ENCODE measurements around the gene FUNDC2.

Gene FUNDC2

DNA sequence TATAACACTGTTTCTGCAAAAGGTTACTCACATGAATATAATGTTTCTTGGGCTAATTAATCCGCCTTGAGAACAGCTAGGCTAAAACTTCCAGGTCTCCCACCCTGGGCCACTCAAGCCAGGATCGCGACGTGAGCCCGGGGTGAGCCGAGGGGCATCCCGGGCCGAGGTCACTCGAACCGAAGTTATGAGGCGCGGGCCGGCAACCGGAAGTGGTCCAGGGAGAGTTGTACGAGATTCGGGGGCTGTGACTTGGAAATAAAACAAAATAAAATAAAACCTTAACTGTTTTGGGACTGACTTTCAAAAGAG, 44.0 kb downstream of the FUNDC2 start (continued):
- TF ChIP-seq MEIS1 (CRISPR knock-in tag; IDR thresholded peaks at IDR 0.05; ENCODE audit: borderline replicate concordance) (no peak), ZNF423 (tag by site-specific recombination; IDR thresholded peaks at IDR 0.05) (0 out of 2 replicates have a peak, but pooled peaks have one; percentile 13), KLF16 (tag by site-specific recombination; IDR thresholded peaks at IDR 0.05) (no peak), WT1 (tag by site-specific recombination; IDR thresholded peaks at IDR 0.05) (no peak), ZFP69B (tag by site-specific recombination; IDR thresholded peaks at IDR 0.05) (peak; percentile 29; the same call in 1 of the 2 replicates), ZNF629 (tag by site-specific recombination; IDR thresholded peaks at IDR 0.05) (no peak), ZXDB (tag by site-specific recombination; IDR thresholded peaks at IDR 0.05) (peak; percentile 39; the same call in 1 of the 2 replicates), SP2 (tag by site-specific recombination; IDR thresholded peaks at IDR 0.05) (peak; percentile 20), ZNF501 (tag by site-specific recombination; IDR thresholded peaks at IDR 0.05) (peak; percentile 45; the same call in 1 of the 2 replicates), ZNF335 (tag by site-specific recombination; conservative IDR thresholded peaks at IDR 0.05) (peak; percentile 64; the same call in 1 of the 2 replicates), KLF8 (tag by site-specific recombination; IDR thresholded peaks at IDR 0.05) (peak; percentile 39; the same call in 1 of the 2 replicates), ZBTB20 (tag by site-specific recombination; IDR thresholded peaks at IDR 0.05) (peak; percentile 56; the same call in 1 of the 2 replicates)
- TF ChIP-seq, protein P1, sequence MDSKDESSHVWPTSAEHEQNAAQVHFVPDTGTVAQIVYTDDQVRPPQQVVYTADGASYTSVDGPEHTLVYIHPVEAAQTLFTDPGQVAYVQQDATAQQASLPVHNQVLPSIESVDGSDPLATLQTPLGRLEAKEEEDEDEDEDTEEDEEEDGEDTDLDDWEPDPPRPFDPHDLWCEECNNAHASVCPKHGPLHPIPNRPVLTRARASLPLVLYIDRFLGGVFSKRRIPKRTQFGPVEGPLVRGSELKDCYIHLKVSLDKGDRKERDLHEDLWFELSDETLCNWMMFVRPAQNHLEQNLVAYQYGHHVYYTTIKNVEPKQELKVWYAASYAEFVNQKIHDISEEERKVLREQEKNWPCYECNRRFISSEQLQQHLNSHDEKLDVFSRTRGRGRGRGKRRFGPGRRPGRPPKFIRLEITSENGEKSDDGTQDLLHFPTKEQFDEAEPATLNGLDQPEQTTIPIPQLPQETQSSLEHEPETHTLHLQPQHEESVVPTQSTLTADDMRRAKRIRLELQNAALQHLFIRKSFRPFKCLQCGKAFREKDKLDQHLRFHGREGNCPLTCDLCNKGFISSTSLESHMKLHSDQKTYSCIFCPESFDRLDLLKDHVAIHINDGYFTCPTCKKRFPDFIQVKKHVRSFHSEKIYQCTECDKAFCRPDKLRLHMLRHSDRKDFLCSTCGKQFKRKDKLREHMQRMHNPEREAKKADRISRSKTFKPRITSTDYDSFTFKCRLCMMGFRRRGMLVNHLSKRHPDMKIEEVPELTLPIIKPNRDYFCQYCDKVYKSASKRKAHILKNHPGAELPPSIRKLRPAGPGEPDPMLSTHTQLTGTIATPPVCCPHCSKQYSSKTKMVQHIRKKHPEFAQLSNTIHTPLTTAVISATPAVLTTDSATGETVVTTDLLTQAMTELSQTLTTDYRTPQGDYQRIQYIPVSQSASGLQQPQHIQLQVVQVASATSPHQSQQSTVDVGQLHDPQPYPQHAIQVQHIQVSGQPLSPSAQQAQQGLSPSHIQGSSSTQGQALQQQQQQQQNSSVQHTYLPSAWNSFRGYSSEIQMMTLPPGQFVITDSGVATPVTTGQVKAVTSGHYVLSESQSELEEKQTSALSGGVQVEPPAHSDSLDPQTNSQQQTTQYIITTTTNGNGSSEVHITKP (tag by site-specific recombination; IDR thresholded peaks at IDR 0.05): peak; percentile 52
- TF ChIP-seq, protein P2, sequence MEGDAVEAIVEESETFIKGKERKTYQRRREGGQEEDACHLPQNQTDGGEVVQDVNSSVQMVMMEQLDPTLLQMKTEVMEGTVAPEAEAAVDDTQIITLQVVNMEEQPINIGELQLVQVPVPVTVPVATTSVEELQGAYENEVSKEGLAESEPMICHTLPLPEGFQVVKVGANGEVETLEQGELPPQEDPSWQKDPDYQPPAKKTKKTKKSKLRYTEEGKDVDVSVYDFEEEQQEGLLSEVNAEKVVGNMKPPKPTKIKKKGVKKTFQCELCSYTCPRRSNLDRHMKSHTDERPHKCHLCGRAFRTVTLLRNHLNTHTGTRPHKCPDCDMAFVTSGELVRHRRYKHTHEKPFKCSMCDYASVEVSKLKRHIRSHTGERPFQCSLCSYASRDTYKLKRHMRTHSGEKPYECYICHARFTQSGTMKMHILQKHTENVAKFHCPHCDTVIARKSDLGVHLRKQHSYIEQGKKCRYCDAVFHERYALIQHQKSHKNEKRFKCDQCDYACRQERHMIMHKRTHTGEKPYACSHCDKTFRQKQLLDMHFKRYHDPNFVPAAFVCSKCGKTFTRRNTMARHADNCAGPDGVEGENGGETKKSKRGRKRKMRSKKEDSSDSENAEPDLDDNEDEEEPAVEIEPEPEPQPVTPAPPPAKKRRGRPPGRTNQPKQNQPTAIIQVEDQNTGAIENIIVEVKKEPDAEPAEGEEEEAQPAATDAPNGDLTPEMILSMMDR (tag by site-specific recombination; IDR thresholded peaks at IDR 0.05): no peak
- TF ChIP-seq, protein P3, sequence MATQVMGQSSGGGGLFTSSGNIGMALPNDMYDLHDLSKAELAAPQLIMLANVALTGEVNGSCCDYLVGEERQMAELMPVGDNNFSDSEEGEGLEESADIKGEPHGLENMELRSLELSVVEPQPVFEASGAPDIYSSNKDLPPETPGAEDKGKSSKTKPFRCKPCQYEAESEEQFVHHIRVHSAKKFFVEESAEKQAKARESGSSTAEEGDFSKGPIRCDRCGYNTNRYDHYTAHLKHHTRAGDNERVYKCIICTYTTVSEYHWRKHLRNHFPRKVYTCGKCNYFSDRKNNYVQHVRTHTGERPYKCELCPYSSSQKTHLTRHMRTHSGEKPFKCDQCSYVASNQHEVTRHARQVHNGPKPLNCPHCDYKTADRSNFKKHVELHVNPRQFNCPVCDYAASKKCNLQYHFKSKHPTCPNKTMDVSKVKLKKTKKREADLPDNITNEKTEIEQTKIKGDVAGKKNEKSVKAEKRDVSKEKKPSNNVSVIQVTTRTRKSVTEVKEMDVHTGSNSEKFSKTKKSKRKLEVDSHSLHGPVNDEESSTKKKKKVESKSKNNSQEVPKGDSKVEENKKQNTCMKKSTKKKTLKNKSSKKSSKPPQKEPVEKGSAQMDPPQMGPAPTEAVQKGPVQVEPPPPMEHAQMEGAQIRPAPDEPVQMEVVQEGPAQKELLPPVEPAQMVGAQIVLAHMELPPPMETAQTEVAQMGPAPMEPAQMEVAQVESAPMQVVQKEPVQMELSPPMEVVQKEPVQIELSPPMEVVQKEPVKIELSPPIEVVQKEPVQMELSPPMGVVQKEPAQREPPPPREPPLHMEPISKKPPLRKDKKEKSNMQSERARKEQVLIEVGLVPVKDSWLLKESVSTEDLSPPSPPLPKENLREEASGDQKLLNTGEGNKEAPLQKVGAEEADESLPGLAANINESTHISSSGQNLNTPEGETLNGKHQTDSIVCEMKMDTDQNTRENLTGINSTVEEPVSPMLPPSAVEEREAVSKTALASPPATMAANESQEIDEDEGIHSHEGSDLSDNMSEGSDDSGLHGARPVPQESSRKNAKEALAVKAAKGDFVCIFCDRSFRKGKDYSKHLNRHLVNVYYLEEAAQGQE (tag by site-specific recombination; IDR thresholded peaks at IDR 0.05): peak; percentile 25; the same call in 1 of the 2 replicates
- TF ChIP-seq, protein P4, sequence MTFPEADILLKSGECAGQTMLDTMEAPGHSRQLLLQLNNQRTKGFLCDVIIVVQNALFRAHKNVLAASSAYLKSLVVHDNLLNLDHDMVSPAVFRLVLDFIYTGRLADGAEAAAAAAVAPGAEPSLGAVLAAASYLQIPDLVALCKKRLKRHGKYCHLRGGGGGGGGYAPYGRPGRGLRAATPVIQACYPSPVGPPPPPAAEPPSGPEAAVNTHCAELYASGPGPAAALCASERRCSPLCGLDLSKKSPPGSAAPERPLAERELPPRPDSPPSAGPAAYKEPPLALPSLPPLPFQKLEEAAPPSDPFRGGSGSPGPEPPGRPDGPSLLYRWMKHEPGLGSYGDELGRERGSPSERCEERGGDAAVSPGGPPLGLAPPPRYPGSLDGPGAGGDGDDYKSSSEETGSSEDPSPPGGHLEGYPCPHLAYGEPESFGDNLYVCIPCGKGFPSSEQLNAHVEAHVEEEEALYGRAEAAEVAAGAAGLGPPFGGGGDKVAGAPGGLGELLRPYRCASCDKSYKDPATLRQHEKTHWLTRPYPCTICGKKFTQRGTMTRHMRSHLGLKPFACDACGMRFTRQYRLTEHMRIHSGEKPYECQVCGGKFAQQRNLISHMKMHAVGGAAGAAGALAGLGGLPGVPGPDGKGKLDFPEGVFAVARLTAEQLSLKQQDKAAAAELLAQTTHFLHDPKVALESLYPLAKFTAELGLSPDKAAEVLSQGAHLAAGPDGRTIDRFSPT (tag by site-specific recombination; IDR thresholded peaks at IDR 0.05): 0 out of 2 replicates have a peak, but pooled peaks have one; percentile 11
